Airway epithelial cell (primary cell): ENCODE measurements around the gene SNED1. TPM values are rescaled to one million over a fixed set of nuclear protein-coding genes. Genes with fewer than 3 reads are reported as not detected.

Experiments used
- total RNA-seq: library from RNA; depleted of rRNA; stranded (reverse); fragments of >200 nt; gene quantifications from 2 replicates; pipeline ENCODE4 v1.2.3, GENCODE V29; 2015

SNED1 gene
- 0.05 and 0.14 TPM in 2 replicates for total RNA-seq

GRCh38 chr2:240997856-240998705 is at the start of gene SNED1:
Gene SNED1 (plus strand): TSS chr2:240998618. CDS start chr2:240998838, 220 bp downstream.

DNA sequence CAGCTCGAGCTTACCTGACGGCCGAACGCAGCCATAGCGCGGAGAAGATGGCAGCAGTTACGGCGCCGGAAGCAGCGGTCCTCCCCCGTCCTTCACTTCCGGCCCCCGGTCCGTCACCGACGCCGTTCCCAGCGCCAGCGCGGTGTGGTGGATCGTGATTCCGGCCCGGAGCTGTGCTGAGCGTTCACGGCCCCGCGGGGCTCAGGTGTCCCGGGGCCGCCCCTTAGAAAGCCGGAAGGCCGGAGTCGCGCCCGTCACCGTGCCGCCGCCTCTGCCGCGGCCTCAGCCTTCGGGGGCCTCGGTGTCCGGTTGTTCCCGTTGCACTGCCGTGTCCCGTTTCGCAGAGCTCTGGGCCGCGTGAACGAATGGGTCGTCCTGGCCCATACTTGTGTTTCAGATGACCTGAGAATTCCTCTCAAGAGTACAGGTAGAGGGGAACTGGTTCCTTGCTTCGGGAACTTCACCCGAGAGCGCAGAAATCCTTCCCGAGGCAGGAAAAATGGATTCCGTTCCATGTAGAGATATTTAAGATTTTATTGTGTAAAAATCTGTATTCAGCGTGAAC is 103.9 kb downstream of the SNED1 start, which contains the start of gene MTERF4:
MTERF4 (minus strand) TSS at position 49 of the 565 bp plus-strand sequence; CDS start at position 35, 14 bp downstream.

Other genes starting within 250 kb of the SNED1 start
- gene KIF1A, start 178.4 kb upstream of the SNED1 start, total RNA-seq = not detected in 2 replicates
- not detected in 2 replicates for gene AGXT, start 129.8 kb upstream of the SNED1 start, total RNA-seq
- gene MAB21L4, start 102.5 kb upstream of the SNED1 start, total RNA-seq = 15.4 and 20.7 TPM in 2 replicates
- not detected in 2 replicates for gene CROCC2, start 92.3 kb upstream of the SNED1 start, total RNA-seq
- gene MTERF4, start 103.7 kb downstream of the SNED1 start, total RNA-seq = 14.0 and 20.3 TPM in 2 replicates
- 6.5 and 8.3 TPM in 2 replicates for gene PASK, start 150.9 kb downstream of the SNED1 start, total RNA-seq
- 77.1 and 79.2 TPM in 2 replicates for gene PPP1R7, start 151.8 kb downstream of the SNED1 start, total RNA-seq
- 0.79 and 1.1 TPM in 2 replicates for gene ANO7, start 190.1 kb downstream of the SNED1 start, total RNA-seq